T-helper 9 cell (primary cell): ENCODE data around the gene PHF21A.
"Not testable (repeated sequence)": the region's sequence is repeated elsewhere in the genome, so short reads cannot be mapped to it uniquely, and the experiment has no call there.

Source experiments
- DNase-seq: peaks from one replicate; pipeline ENCODE4 v3.0.0-alpha.2; 2020

PHF21A gene

DNA sequence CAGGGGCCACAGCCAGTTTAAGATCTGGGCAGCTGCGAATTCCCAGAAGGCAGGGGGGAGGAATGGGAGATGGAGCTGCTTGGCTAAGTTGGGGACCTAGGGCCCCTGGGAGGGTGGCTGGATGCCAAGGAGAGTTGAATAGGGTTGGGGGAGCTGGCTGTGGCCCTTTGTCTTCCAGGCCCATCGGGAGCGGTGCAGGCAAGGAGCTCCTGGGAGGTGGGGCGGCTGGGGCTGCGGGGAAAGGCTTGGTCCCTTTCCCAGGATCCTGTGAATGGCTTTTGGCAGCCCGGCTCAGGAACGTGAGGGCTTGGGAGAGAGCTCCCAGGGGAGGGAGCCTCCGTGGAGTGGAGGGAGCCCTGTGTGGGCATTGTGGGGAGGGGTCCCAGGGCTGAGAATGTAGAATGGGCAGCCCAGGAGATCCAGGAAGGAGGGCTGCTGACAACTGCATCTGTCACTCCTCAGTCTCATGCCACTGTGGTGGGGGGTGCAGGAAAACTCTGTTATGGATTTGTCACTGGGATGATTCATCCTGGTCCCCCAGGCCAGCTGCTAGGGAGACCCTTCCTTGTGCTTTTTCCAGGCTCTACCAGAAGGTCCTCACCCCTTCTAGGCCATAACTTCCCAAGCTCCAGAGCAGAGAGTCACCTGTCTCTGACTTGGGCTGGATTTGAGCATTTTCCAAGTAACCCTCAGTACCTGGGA, 220.2 kb downstream of the PHF21A start:
- no peak for DNase-seq

DNA sequence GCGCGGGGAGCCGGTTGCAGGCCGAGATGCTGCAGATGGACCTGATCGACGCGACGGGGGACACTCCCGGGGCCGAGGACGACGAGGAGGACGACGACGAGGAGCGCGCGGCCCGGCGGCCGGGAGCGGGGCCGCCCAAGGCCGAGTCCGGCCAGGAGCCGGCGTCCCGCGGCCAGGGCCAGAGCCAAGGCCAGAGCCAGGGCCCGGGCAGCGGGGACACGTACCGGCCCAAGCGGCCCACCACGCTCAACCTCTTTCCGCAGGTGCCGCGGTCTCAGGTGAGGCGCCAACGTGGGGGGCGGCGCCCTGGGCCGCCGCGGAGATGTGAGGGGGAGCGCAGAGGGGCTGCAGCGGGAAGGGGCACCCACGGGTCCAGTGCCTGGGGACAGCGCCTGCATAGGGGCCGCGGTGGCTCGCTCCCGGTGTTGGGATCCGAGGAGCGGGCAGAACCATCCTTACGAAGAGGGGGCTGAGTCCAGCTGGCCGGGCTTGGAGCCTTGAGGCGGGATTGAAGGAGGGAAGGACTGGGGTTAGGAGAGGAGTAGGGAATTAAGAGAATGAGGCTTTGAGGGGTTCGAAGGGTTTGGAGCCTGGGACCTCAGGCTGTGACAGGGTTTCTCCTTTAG, 221.0 kb downstream of the PHF21A start:
- not testable (repeated sequence) for DNase-seq

DNA sequence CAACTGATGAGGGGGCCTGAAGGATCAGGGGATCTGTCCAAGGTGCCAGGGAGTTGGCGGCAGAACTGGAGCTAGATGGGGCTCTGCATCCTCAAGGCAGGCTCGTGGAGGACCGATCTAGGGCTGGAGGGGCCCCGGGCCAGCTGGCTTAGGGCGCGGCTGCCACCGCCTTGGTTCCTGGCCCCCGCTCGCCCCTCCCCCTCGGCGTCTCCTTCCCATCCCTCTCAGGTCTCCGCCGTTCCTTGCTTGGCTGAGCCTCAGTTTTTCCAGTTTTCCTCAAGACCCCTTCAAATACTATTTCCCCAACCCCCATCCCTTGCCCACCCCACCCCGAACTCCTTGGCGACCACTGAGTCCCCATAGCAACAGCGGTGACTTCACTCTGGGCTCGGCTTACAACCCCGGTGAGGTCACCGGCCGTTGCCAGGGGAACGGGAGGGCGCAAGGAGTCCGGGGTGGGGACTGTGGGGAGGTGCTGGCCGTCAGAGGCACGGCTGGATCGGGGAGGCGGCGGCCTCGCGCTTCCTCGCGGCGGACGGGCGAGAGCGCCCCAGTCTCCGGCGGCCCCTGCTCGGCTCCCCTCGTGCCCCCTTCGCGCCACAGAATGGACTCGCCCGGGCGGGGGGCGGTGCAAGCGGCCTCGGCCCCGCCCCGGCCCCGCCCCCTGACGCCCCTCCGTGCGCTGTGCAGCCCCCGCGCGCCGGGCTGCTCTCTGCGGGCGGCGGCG, 221.6 kb downstream of the PHF21A start:
- DNase-seq = peak; percentile 55

DNA sequence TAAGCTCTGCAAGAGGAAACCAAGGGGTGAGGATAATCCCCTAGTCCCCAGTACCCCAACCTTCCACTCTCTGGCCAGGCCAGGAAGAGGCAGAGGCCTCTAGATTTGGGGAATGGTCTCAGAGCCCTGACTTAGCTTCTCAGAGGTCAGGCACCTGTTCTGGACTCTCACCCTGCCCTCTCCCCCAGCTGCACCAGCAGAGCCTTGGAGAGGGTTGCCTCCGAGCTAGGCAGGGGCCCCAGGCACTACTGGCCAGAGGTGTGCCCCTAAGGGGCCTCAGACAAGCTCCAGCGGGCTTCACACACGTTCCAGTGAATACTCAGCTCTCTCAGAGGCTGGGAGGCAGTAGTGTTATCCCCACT, 222.2 kb downstream of the PHF21A start:
- no peak for DNase-seq

DNA sequence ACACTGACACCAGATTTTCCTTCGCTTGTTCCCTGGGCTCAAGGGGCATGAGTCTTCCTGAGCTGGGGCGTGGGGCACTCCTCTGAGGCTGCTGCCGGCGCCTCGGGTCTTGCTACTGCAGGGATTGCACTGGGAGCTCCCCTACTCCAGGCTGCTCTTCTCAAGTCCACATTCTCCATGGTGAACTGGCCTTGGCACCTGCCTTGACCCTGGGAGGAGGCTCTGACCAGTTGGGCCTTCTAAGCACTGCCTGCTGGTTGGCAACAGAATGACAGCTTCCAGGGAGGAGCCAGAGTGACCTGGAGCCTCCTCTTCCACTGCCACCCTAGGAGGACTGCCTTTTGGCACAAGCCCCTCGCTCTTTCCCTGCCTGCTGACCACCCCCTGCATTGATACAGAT, 223.7 kb downstream of the PHF21A start:
- DNase-seq = no peak

DNA sequence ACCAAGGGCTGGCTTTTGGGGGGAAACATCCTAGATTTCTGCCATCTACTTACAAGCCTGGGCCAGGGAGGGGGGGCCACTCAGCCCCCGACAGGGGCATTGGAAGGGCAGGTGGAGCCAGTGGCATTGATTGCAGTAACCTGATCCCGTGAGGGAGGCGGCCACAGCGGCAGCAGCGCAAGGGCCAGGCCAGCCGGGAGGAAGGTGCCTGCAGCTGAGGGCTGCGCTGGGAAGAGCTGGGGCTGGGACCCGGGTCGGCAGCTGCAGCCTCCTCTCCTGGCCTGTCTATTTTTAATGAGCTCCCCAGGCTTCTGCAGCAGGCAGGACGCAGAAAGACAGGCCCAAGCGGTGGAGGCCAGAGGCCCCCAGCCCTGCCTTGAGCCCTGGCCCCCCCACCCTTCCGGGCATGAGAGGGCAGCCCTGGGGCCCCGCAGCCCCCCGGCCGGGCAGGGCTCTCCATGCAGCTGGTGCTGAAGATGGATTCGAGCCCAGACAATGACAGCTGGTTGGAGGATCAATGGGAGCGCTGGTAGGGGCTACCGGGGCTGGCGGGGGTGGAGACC, 224.8 kb downstream of the PHF21A start:
- no peak for DNase-seq

DNA sequence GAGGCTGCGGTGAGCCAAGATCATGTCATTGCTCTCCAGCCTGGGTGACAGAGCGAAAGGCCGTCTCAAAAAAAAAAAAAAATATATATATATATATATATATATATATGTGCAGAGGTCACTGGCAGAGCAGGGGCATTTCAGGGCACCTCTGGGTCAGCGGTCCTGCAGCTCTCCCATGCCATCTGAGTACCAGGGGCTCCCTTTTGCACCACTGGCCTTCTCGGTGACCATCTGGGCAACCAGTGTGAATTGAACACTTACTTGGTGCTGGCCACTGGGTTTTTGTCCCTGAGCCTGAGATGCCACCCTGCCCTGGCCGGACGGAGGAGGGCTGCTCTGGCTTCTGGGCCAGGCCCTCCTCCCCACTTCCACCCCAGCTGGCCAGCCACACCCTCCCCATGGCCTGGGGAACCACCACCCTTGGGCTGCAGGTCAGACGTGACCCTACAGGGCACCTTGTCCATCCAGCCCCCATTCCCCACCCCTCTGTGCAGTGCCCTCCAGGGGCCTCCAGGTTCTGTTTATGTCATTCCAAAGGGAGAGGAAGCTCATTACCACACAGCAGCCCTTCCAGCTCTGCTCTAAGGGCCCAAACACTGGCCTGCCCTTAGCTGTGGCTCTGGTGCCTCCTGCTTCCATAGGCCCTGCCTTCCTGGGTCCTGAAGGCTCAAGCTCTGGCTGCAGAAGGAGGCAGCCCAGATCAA, 225.5 kb downstream of the PHF21A start:
- no peak for DNase-seq

DNA sequence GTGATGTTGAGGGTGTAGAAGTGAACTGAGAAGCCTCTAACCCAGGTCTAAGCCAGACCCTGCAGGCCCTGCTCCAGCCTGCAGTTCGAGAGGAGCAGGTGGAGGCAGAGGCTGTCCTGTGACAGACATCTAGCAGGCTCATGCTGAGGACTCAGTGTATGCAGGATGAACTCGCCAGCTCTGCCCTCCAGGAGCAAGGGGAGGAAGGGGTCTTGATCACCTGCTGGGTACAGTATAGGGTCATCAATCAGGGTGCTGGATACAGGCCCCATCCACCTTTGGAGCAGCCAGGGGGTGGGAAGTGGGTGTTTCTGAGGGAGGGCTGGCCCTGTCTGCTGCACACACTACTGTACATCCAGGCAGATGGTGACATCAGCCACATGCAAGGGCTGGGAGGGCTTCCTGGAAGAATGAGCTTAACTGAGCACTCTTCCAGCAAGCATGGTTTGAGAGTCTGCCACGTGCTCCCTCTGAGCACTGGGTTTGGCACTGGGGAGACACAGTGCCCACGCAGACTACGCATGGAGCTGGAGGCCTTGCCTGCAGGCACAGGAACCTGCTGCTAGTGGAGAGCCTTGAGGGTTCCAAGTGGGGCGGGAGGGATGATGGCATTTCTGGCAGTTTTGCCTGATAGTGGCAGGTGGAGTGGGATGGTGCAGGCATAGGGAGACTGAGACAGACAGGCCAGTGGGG, 226.6 kb downstream of the PHF21A start:
- no peak for DNase-seq

DNA sequence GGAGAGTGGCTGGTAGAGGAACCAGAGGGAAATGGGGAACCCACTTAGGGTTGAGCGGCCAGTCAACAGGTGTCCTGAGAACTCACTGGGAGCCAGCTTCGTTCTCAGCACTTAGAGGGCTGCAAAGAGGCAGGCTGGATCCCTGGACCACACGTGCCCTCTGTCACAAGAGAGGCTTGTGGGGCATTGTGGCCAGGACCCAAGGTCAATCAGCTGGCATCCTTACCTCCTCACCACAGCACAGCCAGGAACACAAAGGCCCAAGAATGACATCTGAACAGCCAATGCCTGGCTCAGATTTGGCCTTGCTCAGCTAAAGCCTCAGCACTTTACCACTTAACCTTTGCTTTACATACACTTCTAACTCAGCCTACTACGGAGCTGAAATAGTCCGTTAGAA, 228.4 kb downstream of the PHF21A start:
- DNase-seq = no peak

DNA sequence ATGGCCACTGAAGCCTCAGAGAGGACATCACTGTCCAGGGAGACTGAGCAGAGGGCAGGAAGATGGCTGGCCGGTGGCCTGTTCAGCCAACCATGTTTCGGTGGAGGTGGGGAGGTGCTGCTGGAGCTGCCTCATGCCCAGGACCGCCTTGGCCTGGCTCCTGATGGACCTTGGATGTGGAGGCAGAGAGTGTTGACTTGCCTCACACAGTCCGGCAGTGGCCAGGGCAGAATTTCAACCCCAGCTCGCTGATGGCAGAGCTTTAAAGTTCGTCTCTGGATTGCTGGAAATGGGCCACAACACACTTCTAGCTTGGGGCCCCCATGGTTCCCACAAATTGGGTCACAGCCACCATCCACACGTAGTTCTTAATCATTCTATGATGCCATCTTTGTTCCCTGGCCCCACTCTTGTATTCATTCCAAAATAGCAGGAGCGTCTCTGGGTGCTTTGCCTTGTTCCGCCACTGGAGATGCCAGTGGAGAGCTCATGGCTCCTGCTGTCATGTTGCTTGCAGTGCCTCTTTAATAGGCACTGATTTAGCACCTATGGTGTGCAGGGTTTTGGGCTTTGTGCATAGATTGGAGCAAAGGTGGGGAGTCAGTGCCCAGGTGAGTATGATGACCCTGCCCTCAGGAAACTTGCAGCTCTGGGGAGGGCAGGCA, 230.2 kb downstream of the PHF21A start:
- DNase-seq = no peak

DNA sequence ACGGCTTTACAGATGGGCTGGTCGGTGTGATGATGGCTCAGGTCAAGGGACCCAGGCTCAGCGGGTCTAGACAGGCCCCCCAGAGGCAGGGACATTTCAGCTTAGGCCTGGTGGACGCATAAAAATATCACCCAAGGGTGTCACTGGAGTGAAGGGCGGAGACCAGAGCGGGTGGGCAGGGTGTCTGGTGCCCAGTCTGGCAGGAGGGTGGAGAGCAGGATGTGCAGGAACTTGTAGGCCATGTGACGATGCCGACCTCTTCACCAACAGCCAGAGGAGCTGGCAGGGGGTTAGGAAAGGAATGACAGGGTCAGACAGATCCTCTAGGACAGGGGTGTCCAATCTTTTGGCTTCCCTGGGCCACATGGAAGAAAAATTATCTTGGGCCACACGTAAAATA, 231.3 kb downstream of the PHF21A start:
- DNase-seq = no peak

DNA sequence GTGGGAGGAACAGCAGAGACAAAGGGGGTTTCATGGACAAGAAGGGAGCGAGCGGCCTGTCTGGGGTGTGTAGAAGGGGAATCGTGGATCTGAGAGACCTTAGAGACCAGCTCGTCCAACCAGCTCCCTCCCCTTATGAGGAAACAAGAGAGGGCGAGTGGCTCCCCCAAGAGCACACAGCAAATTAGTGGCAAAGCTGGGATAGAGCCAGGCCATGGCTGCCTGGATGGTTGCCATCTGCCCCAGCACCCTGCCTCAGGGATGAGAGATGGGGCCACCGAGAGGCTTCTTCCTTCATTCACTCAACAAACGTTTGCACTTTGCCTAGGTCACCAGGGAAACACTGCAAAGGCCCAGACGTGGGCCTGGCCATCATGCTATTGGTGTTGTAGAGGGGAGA, 231.7 kb downstream of the PHF21A start:
- no peak for DNase-seq

DNA sequence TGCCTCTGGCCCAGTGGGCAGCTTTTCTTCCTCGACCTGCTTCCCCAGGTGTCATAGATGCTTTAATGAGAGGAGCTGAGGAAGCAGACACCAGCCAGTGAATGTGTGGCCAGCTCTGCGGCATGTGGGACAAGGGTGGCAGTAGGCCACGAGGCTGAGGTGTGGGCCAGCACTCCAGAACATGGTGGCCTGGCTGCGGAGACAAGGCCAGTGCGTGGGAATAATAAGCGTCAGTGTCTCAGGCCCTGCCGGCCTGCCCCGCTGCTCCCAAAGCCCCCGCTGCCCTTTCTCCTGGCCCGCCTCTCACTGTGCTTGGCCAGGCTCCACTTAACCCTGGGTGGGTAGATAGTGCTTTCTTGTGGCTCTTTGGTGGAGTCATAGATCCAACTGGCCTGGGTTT, 233.7 kb downstream of the PHF21A start:
- no peak for DNase-seq

DNA sequence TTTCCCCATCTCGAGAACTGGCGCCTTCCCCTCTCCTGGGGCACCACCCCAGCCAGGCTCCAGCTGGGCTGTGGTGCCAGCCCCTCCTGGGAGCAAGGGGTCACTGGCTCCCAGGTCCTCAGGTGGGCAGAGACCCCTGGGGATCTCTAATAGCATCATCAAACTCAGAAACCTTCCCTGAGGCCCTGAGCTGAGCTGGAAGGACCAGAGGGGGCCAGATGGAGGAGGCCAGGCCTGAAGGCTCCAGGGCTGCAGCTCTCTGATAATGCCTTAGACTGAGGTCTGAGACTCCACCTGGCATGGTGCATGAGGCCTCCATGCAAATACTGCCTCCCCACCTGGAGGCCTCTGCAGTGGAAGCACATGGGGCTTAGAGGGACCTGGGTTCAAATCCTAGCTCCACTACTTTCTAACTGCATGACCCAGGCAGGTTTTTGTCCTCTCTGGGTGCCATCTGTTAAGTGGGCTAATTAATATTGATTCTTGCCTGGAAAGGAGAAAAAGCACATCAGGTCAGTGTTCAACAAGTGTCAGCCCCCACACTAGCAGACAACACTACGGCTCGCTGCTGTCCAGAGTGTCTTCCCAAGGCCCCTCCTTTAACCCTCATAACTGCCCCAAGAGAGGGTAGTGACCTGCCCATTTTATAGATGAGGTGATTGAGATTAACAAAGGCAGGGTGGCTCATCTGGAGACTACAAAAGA, 234.3 kb downstream of the PHF21A start:
- no peak for DNase-seq

DNA sequence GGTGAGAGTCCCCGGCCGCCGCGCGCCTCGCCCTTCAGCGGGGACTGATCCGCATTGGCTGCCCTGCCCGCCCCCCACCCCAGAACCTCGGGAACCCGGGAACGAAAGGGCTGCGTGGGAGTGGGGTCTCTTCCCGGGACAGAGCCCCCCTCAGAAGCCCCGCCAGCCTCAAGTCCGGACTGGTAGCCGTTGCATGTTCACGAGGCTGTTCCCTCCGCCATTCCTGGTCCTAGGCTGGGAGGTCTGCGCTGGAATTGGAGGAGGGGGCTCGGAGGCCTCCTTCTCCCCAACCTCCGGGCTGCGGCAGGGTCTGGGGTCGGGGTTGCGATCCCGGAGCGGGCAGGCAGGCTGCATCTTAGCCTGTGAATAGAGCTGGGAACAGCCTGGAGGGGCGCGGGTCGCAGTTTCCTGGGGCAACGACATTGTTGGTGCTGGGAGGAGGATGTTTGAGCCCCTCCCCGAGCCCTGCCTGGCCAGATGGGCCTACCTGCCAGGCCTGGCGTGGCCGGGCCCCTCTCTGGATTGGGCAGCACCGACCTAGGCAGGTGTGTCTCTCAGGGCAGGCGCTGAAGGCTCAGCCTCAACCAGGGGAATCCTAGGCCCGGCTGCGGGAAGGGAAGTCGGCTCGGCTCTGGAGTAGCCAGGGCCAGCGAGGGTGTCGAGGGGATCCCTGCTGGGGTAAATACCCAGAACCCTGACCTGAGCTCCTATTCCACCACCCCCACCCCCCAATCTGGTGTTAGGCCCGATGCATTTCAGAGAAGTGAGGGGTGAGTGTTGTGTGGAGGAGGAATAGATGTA, 235.1 kb downstream of the PHF21A start:
- DNase-seq = no peak

DNA sequence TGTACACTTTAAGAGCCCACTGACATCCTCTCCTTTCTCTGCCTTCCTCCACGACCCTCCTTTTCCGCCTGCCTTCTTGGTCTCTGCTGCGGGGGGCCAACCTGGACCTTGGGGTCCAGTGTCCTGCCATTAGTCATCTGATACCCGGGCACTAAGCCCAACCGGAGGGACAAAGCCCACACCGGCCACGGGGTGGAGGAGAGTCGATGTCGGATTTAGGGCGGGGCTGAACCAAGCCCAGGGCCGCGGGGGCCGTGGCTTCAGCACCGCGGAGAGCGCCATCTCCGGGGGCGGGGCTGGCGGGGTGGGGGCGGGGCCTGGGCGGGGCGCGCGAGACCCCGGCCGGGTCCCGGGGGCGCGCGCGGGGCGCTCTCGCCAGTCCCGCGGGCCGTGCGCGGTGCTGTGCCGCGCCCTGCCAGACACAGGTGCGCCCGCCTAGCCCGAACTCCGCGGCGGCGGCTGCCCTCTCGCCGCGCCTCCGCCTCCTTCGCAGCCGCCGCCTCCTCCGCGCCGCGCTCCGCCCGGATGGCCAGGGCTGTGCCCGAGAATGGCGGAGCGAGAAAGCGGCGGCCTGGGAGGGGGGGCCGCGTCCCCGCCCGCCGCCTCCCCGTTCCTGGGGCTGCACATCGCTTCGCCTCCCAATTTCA, 235.9 kb downstream of the PHF21A start, which contains the start of gene MAPK8IP1:
MAPK8IP1 (plus strand) TSS at position 378 of the 647 bp plus-strand sequence; CDS start at position 548, 170 bp downstream.
- peak; percentile 60 for DNase-seq

DNA sequence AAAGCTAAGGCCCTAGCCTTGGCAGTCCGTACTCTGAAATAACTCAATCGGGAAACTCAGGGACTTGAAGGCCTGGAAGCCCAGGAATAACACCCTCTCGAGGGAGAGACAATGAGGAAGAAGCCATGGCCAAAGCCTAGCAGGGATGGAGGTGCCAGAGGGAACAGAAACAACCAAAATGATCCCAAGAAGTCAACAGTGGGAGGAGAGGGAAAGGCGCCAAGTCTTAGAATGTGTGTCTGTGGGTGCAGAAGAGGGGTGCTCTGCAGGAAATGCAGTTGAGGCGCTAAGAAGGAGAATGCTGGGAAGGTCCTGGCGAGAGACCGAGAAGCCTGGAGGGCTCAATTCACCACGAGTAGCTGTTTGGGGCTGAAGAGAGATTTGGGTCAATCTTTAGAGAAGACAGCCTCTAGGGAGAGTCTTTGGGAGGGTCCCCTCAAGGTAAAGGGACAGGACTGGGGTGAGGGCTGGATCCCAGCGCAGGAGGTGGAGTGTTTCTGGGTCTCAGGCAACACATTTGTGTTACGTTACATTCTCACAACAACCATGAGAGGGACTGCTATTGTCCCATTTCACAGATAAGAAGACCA, 236.6 kb downstream of the PHF21A start:
- no peak for DNase-seq
